Breast epithelium (tissue), 3 donors: ENCODE results near the gene ARPIN.

Source experiments
- POLR2A ChIP-seq: fragments of 450-650 bp; IDR thresholded peaks from one replicate; pipeline ENCODE4 v1.6.1; 2016; ENCODE audit warnings: antibody characterized with exemption, mild to moderate bottlenecking, moderate library complexity
- TF ChIP-seq, protein P1 (sequence below), 3 donors: fragments of 450-650 bp; IDR thresholded peaks; one replicate each; pipeline ENCODE4 v1.5.1; 2016 to 2017; ENCODE audit warnings: antibody characterized with exemption in 3 of 3, mild to moderate bottlenecking in 3 of 3, moderate library complexity in 3 of 3

GRCh38 chr15:89860431-89860830 is 52.3 kb downstream of the ARPIN start:
- TF ChIP-seq, protein P1, sequence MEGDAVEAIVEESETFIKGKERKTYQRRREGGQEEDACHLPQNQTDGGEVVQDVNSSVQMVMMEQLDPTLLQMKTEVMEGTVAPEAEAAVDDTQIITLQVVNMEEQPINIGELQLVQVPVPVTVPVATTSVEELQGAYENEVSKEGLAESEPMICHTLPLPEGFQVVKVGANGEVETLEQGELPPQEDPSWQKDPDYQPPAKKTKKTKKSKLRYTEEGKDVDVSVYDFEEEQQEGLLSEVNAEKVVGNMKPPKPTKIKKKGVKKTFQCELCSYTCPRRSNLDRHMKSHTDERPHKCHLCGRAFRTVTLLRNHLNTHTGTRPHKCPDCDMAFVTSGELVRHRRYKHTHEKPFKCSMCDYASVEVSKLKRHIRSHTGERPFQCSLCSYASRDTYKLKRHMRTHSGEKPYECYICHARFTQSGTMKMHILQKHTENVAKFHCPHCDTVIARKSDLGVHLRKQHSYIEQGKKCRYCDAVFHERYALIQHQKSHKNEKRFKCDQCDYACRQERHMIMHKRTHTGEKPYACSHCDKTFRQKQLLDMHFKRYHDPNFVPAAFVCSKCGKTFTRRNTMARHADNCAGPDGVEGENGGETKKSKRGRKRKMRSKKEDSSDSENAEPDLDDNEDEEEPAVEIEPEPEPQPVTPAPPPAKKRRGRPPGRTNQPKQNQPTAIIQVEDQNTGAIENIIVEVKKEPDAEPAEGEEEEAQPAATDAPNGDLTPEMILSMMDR (IDR thresholded peaks at IDR 0.05): no peak
- TF ChIP-seq POLR2A: no peak
